KMS-11 (cell line): ENCODE results near the gene INPP5A.

Source experiments
- H2AFZ ChIP-seq: fragments of 200-600 bp; sonication (generic); 2 replicates; pipeline ENCODE4 v1.6.1; 2016; ENCODE audit warnings: antibody characterized with exemption, mixed run types, low read depth
- H3K27ac ChIP-seq: fragments of 200-600 bp; sonication (generic); 2 replicates; pipeline ENCODE4 v1.6.1; 2016; ENCODE audit warnings: mild to moderate bottlenecking, mixed run types
- H3K27me3 ChIP-seq: fragments of 200-600 bp; sonication (generic); 2 replicates; pipeline ENCODE4 v1.6.1; 2017; ENCODE audit warnings: mild to moderate bottlenecking, low read depth, mixed run types, moderate library complexity; ENCODE audit not compliant: insufficient read depth
- H3K36me3 ChIP-seq: fragments of 200-600 bp; sonication (generic); 2 replicates; pipeline ENCODE4 v1.6.1; 2017; ENCODE audit warnings: mild to moderate bottlenecking, mixed run types; ENCODE audit not compliant: insufficient read depth
- H3K4me1 ChIP-seq: fragments of 200-600 bp; sonication (generic); 2 replicates; pipeline ENCODE4 v1.6.1; 2016; ENCODE audit warnings: mild to moderate bottlenecking, low read depth, mixed run types; ENCODE audit not compliant: poor library complexity, severe bottlenecking
- H3K4me2 ChIP-seq: fragments of 200-600 bp; sonication (generic); 2 replicates; pipeline ENCODE4 v1.7.0; 2016; ENCODE audit warnings: mild to moderate bottlenecking, mixed run types
- H3K4me3 ChIP-seq: fragments of 200-600 bp; sonication (generic); IDR thresholded peaks from 2 replicates; pipeline ENCODE4 v1.6.1; 2017; ENCODE audit warnings: low read depth, low read length, mixed read lengths; ENCODE audit not compliant: insufficient read depth
- H3K79me2 ChIP-seq: fragments of 200-600 bp; sonication (generic); 2 replicates; pipeline ENCODE4 v1.6.1; 2016; ENCODE audit warnings: low read depth, mixed run types; ENCODE audit not compliant: insufficient read depth
- H3K9ac ChIP-seq: fragments of 200-600 bp; sonication (generic); 2 replicates; pipeline ENCODE4 v1.6.1; 2016; ENCODE audit warnings: mild to moderate bottlenecking, mixed run types
- H4K20me1 ChIP-seq: fragments of 200-600 bp; sonication (generic); 2 replicates; pipeline ENCODE4 v1.6.1; 2016; ENCODE audit warnings: mild to moderate bottlenecking, mixed run types; ENCODE audit not compliant: insufficient read depth
- CTCF ChIP-seq: fragments of 200-600 bp; sonication (generic); conservative IDR thresholded peaks from 2 replicates; pipeline ENCODE4 v1.6.1; 2017; ENCODE audit warnings: low read depth, mild to moderate bottlenecking, antibody characterized with exemption, low read length, moderate library complexity, mixed read lengths

INPP5A gene

GRCh38 chr10:132701099-132701845, 163.7 kb downstream of the INPP5A start:
- no peak for TF ChIP-seq CTCF
- Histone ChIP-seq H3K27ac (no peak overlapping the region), H4K20me1 (no peaks in the 10 kb centered on the region), H3K36me3 (no peaks in the 10 kb centered on the region), H3K79me2 (no peaks in the 10 kb centered on the region), H3K9ac (no peak overlapping the region), H3K27me3 (no peaks in the 10 kb centered on the region), H3K4me2 (no peak overlapping the region), H3K4me3 (no peak overlapping the region), H3K4me1 (no peaks in the 10 kb centered on the region), H2AFZ (no peak overlapping the region)

- Histone ChIP-seq H4K20me1 (no peaks in the 10 kb centered on the region), H3K27ac (no peak overlapping the region), H3K4me1 (no peaks in the 10 kb centered on the region), H3K4me2 (no peak overlapping the region), H3K36me3 (no peaks in the 10 kb centered on the region), H3K79me2 (no peaks in the 10 kb centered on the region), H3K4me3 (no peak overlapping the region), H3K9ac (no peak overlapping the region), H3K27me3 (no peaks in the 10 kb centered on the region), H2AFZ (no peak overlapping the region)
- no peak for TF ChIP-seq CTCF
Measured at GRCh38 chr10:132701846-132702190, 164.2 kb downstream of the INPP5A start.

GRCh38 chr10:132702601-132703418, 165.2 kb downstream of the INPP5A start:
- Histone ChIP-seq H3K9ac (no peak overlapping the region), H2AFZ (no peak overlapping the region), H3K36me3 (no peaks in the 10 kb centered on the region), H3K4me3 (no peak overlapping the region), H4K20me1 (no peaks in the 10 kb centered on the region), H3K4me1 (no peaks in the 10 kb centered on the region), H3K27me3 (no peaks in the 10 kb centered on the region), H3K27ac (no peak overlapping the region), H3K79me2 (no peaks in the 10 kb centered on the region), H3K4me2 (no peak overlapping the region)
- no peak for TF ChIP-seq CTCF

- Histone ChIP-seq H3K27me3 (no peaks in the 10 kb centered on the region), H2AFZ (no peak overlapping the region), H4K20me1 (no peaks in the 10 kb centered on the region), H3K4me1 (no peaks in the 10 kb centered on the region), H3K4me3 (no peak overlapping the region), H3K27ac (no peak overlapping the region), H3K4me2 (no peak overlapping the region), H3K36me3 (no peaks in the 10 kb centered on the region), H3K9ac (no peak overlapping the region), H3K79me2 (no peaks in the 10 kb centered on the region)
- TF ChIP-seq CTCF: no peak
Measured at GRCh38 chr10:132703419-132704007, 165.9 kb downstream of the INPP5A start.
